Urinary bladder (tissue), 4 donors: Measurements from ENCODE around the gene TNFSF13. TPM values are rescaled to one million over a fixed set of nuclear protein-coding genes. Genes with fewer than 3 reads are reported as not detected.
"Not testable (repeated sequence)": the region's sequence is repeated elsewhere in the genome, so short reads cannot be mapped to it uniquely, and the experiment has no call there.

Source experiments
- DNase-seq: peaks from one replicate; pipeline ENCODE4 v3.0.0-alpha.2; 2015; ENCODE audit errors: extremely low spot score
- H3K27ac ChIP-seq: one replicate; pipeline ENCODE4 v1.5.1; 2013; ENCODE audit warnings: low read depth, mild to moderate bottlenecking, moderate library complexity
- H3K36me3 ChIP-seq: one replicate; pipeline ENCODE4 v1.6.1; 2013; ENCODE audit warnings: mild to moderate bottlenecking, moderate library complexity; ENCODE audit not compliant: insufficient read depth
- H3K4me1 ChIP-seq: one replicate; pipeline ENCODE4 v1.6.1; 2013; ENCODE audit warnings: mild to moderate bottlenecking, moderate library complexity; ENCODE audit not compliant: insufficient read depth
- H3K4me3 ChIP-seq: one replicate; pipeline ENCODE4 v1.5.1; 2013; ENCODE audit warnings: low read depth, low read length
- WGBS: extraction: QIAGEN DNeasy Blood & Tissue Kit; methylation state at CpG from one replicate; pipeline ENCODE4 v1.1.7; 2013; 5-methylcytosine and 5-hydroxymethylcytosine counted together
- polyA plus RNA-seq: library from polyadenylated mRNA; stranded (reverse); fragments of 200-250 nt; gene quantifications from one replicate; pipeline ENCODE4 v1.2.3, GENCODE V29; 2013
- total RNA-seq: library from RNA; depleted of rRNA; stranded (reverse); fragments of >200 nt; gene quantifications from one replicate; pipeline ENCODE4 v1.2.3, GENCODE V29; 2014
- donor health status: healthy with polysubstance abuse.
- donor health status: healthy.

The TNFSF13 gene
- total and polyA plus RNA-seq, 2 donors, result 3.8 to 22.3 TPM

GRCh38 chr17:7583253-7584109 is 24.9 kb downstream of the TNFSF13 start, which contains the start of gene MPDU1:
TSS of gene MPDU1 (plus strand) at chr17:7583852. CDS start at chr17:7583863, 11 bp downstream.
- DNase-seq, result peak; percentile 98
- no peaks in the 10 kb centered on the region for H3K4me1 ChIP-seq
- H3K36me3 ChIP-seq, result no peaks in the 10 kb centered on the region
- H3K27ac ChIP-seq, result peak within 1 kb of the TSS; percentile 92
- 13% methylated on average over 69 of the region's 69 CpGs for WGBS
- H3K4me3 ChIP-seq, result peak within 1 kb of the TSS; percentile 33

- H3K4me3 ChIP-seq, result no peak overlapping the region
- DNase-seq, result no peak
- 76% methylated on average over 9 of the region's 9 CpGs for WGBS
- no peak overlapping the region for H3K27ac ChIP-seq
- no peaks in the 10 kb centered on the region for H3K4me1 ChIP-seq
- H3K36me3 ChIP-seq, result no peaks in the 10 kb centered on the region
Measured at GRCh38 chr17:7586673-7587419, 28.3 kb downstream of the TNFSF13 start.

GRCh38 chr17:7587420-7588151 is 29.0 kb downstream of the TNFSF13 start:
- Histone ChIP-seq H3K27ac (no peak overlapping the region), H3K4me3 (no peak overlapping the region), H3K36me3 (peaks cover 5% of the 10 kb centered on the region), H3K4me1 (no peaks in the 10 kb centered on the region)
- no peak for DNase-seq
- 61% methylated on average over 12 of the region's 12 CpGs for WGBS

GRCh38 chr17:7588553-7589203 is 30.1 kb downstream of the TNFSF13 start:
- H3K27ac ChIP-seq, result peak overlapping the region; percentile 72
- no peak for DNase-seq
- WGBS, result 48% methylated on average over 30 of the region's 30 CpGs

GRCh38 chr17:7589204-7589868 is 30.8 kb downstream of the TNFSF13 start:
- DNase-seq, result no peak
- 12% methylated on average over 56 of the region's 56 CpGs for WGBS
- Histone ChIP-seq H3K27ac (peak overlapping the region; percentile 72), H3K36me3 (peaks cover 6% of the 10 kb centered on the region), H3K4me1 (no peaks in the 10 kb centered on the region), H3K4me3 (peak overlapping the region; percentile 52)

More at GRCh38 chr17:7588553-7589203, 30.1 kb downstream of the TNFSF13 start:
- Histone ChIP-seq H3K4me1 (no peaks in the 10 kb centered on the region), H3K4me3 (peak overlapping the region; percentile 52), H3K36me3 (peaks cover 6% of the 10 kb centered on the region)

GRCh38 chr17:7589891-7590691 is 31.5 kb downstream of the TNFSF13 start, which contains the start of gene SOX15:
TSS of gene SOX15 (minus strand) at chr17:7590094. CDS start at chr17:7589676, 418 bp downstream.
- peaks cover 6% of the 10 kb centered on the region for H3K36me3 ChIP-seq
- H3K4me3 ChIP-seq, result peak within 1 kb of the TSS; percentile 52
- no peak for DNase-seq
- peak within 1 kb of the TSS; percentile 72 for H3K27ac ChIP-seq
- 56% methylated on average over 24 of the region's 24 CpGs for WGBS
- H3K4me1 ChIP-seq, result no peaks in the 10 kb centered on the region

- H3K4me1 ChIP-seq, result no peaks in the 10 kb centered on the region
- no peak overlapping the region for H3K4me3 ChIP-seq
- DNase-seq, result no peak
- 72% methylated on average over 4 of the region's 4 CpGs for WGBS
- H3K27ac ChIP-seq, result no peak overlapping the region
- H3K36me3 ChIP-seq, result peaks cover 8% of the 10 kb centered on the region
Measured at GRCh38 chr17:7590743-7591142, 32.2 kb downstream of the TNFSF13 start.

GRCh38 chr17:7591596-7591995 is 33.0 kb downstream of the TNFSF13 start:
- Histone ChIP-seq H3K27ac (no peak overlapping the region), H3K4me1 (no peaks in the 10 kb centered on the region), H3K4me3 (no peak overlapping the region), H3K36me3 (peaks cover 8% of the 10 kb centered on the region)
- WGBS, result 91% methylated on average over 5 of the region's 5 CpGs
- no peak for DNase-seq

GRCh38 chr17:7592422-7593021 is 34.0 kb downstream of the TNFSF13 start:
- no peak overlapping the region for H3K27ac ChIP-seq
- H3K36me3 ChIP-seq, result peaks cover 8% of the 10 kb centered on the region
- DNase-seq, result no peak
- no peaks in the 10 kb centered on the region for H3K4me1 ChIP-seq
- 90% methylated on average over 23 of the region's 23 CpGs for WGBS
- no peak overlapping the region for H3K4me3 ChIP-seq

- peaks cover 8% of the 10 kb centered on the region for H3K36me3 ChIP-seq
- DNase-seq, result no peak
- WGBS, result 81% methylated on average over 12 of the region's 12 CpGs
Measured at GRCh38 chr17:7593296-7593695, 34.7 kb downstream of the TNFSF13 start.

GRCh38 chr17:7597561-7597960 is 39.0 kb downstream of the TNFSF13 start:
- H3K4me3 ChIP-seq, DNase-seq, H3K36me3 ChIP-seq: not testable (repeated sequence)

More at GRCh38 chr17:7593296-7593695, 34.7 kb downstream of the TNFSF13 start:
- H3K4me1 ChIP-seq, result no peaks in the 10 kb centered on the region
- no peak overlapping the region for H3K27ac ChIP-seq
- H3K4me3 ChIP-seq, result no peak overlapping the region

More at GRCh38 chr17:7597561-7597960, 39.0 kb downstream of the TNFSF13 start:
- WGBS, result 68% methylated on average over 5 of the region's 5 CpGs
- H3K27ac ChIP-seq, H3K4me1 ChIP-seq: not testable (repeated sequence)
